ENCODE measurements around the gene RAPGEF3.

RAPGEF3 gene

GRCh38 chr12:47773062-47773857 lies 14.6 kb upstream of the RAPGEF3 start, which contains the start of gene SLC48A1:
SLC48A1 (plus strand) TSS chr12:47773238; CDS start chr12:47773305, 67 bp downstream.
- H2BK12ac ChIP-seq (ENCODE audit: low read length): no peak within 1 kb of the TSS
- peak within 1 kb of the TSS; percentile 91 for H2AFZ ChIP-seq (ENCODE audit: insufficient read depth, low read length, poor library complexity)
- H3K79me2 ChIP-seq (ENCODE audit: control insufficient read depth, insufficient read depth, low read length, poor library complexity): no peaks in the 10 kb centered on the region

GRCh38 chr12:47772738-47773061 lies 14.0 kb upstream of the RAPGEF3 start:
- H2BK5ac ChIP-seq (ENCODE audit: low read depth, low read length, poor library complexity): no peak overlapping the region
- H3K23ac ChIP-seq (ENCODE audit: low read length): no peak overlapping the region
- no peak overlapping the region for H2BK120ac ChIP-seq (ENCODE audit: insufficient read depth, low read length, poor library complexity)
- no peak for DNase-seq
- no peak overlapping the region for H3K4me3 ChIP-seq (ENCODE audit: low read depth, low read length)
- WGBS (ENCODE audit: extremely low coverage, insufficient coverage, insufficient read length): no CpG with 5 or more reads among the region's 17 CpGs
- H3K27me3 ChIP-seq (ENCODE audit: insufficient read depth, low read length): peaks cover 8% of the 10 kb centered on the region
- H3K4me1 ChIP-seq (ENCODE audit: control insufficient read depth in 1 of 2, insufficient read depth in 2 of 2, low read length in 2 of 2): peaks cover 17 to 32% of the 10 kb centered on the region in 2 experiments
- H2AK5ac ChIP-seq (ENCODE audit: low read length): no peak overlapping the region
- H3K9ac ChIP-seq (ENCODE audit: low read length): peak overlapping the region; percentile 70
- H3K9me3 ChIP-seq (ENCODE audit: insufficient read depth, low read depth, low read length): no peaks in the 10 kb centered on the region
- no peak overlapping the region for H3K27ac ChIP-seq (ENCODE audit: low read depth, low read length)
- no peak overlapping the region for H3K4ac ChIP-seq (ENCODE audit: low read depth, low read length)
- H4K8ac ChIP-seq (ENCODE audit: low read depth, low read length): peak overlapping the region; percentile 67
- no peak overlapping the region for H4K91ac ChIP-seq (ENCODE audit: low read depth, low read length)
- H3K18ac ChIP-seq (ENCODE audit: low read length): no peak overlapping the region
- H3K14ac ChIP-seq (ENCODE audit: low read length): no peak overlapping the region
- H3K79me1 ChIP-seq (ENCODE audit: low read length): peaks cover 19% of the 10 kb centered on the region
- peak overlapping the region; percentile 96 for H3K4me2 ChIP-seq (ENCODE audit: low read length)
- no peak overlapping the region for H2BK12ac ChIP-seq (ENCODE audit: low read length)
- H3K36me3 ChIP-seq (ENCODE audit: control insufficient read depth in 1 of 2, insufficient read depth in 2 of 2, low read length in 2 of 2): no peaks in the 10 kb centered on the region
- no peak overlapping the region for H2AFZ ChIP-seq (ENCODE audit: insufficient read depth, low read length, poor library complexity)
- H3K79me2 ChIP-seq (ENCODE audit: control insufficient read depth, insufficient read depth, low read length, poor library complexity): no peaks in the 10 kb centered on the region
- H4K12ac ChIP-seq (ENCODE audit: low read depth, low read length): no peak overlapping the region

More at GRCh38 chr12:47773062-47773857, 14.6 kb upstream of the RAPGEF3 start, which contains the start of gene SLC48A1:
- peak within 1 kb of the TSS; percentile 76 for H4K12ac ChIP-seq (ENCODE audit: low read depth, low read length)
- H3K14ac ChIP-seq (ENCODE audit: low read length): peak within 1 kb of the TSS; percentile 46
- H3K4me1 ChIP-seq (ENCODE audit: control insufficient read depth in 1 of 2, insufficient read depth in 2 of 2, low read length in 2 of 2): peaks cover 16 to 35% of the 10 kb centered on the region in 2 experiments
- H3K36me3 ChIP-seq (ENCODE audit: control insufficient read depth in 1 of 2, insufficient read depth in 2 of 2, low read length in 2 of 2): no peaks in the 10 kb centered on the region
- peak within 1 kb of the TSS; percentile 70 for H4K8ac ChIP-seq (ENCODE audit: low read depth, low read length)
- WGBS (ENCODE audit: extremely low coverage, insufficient coverage, insufficient read length): no CpG with 5 or more reads among the region's 106 CpGs
- H3K23ac ChIP-seq (ENCODE audit: low read length): peak within 1 kb of the TSS; percentile 41
- no peak within 1 kb of the TSS for H3K4ac ChIP-seq (ENCODE audit: low read depth, low read length)
- H2AK5ac ChIP-seq (ENCODE audit: low read length): no peak within 1 kb of the TSS
- peak within 1 kb of the TSS; percentile 70 for H3K9ac ChIP-seq (ENCODE audit: low read length)
- peak; percentile 64 to 82 for DNase-seq
- peak within 1 kb of the TSS; percentile 89 for H3K4me3 ChIP-seq (ENCODE audit: low read depth, low read length)
- H4K91ac ChIP-seq (ENCODE audit: low read depth, low read length): peak within 1 kb of the TSS; percentile 51
- no peak within 1 kb of the TSS for H3K27ac ChIP-seq (ENCODE audit: low read depth, low read length)
- H3K9me3 ChIP-seq (ENCODE audit: insufficient read depth, low read depth, low read length): no peaks in the 10 kb centered on the region
- peak within 1 kb of the TSS; percentile 56 for H3K18ac ChIP-seq (ENCODE audit: low read length)
- H2BK120ac ChIP-seq (ENCODE audit: insufficient read depth, low read length, poor library complexity): peak within 1 kb of the TSS; percentile 56
- H3K4me2 ChIP-seq (ENCODE audit: low read length): peak within 1 kb of the TSS; percentile 96
- H3K27me3 ChIP-seq (ENCODE audit: insufficient read depth, low read length): peaks cover 8% of the 10 kb centered on the region
- no peak within 1 kb of the TSS for H2BK5ac ChIP-seq (ENCODE audit: low read depth, low read length, poor library complexity)
- H3K79me1 ChIP-seq (ENCODE audit: low read length): peaks cover 17% of the 10 kb centered on the region

GRCh38 chr12:47772094-47772660 lies 13.5 kb upstream of the RAPGEF3 start:
- Histone ChIP-seq H3K4me3 (ENCODE audit: low read depth, low read length) (no peak overlapping the region), H3K14ac (ENCODE audit: low read length) (no peak overlapping the region), H2BK120ac (ENCODE audit: insufficient read depth, low read length, poor library complexity) (no peak overlapping the region), H2BK12ac (ENCODE audit: low read length) (no peak overlapping the region), H3K23ac (ENCODE audit: low read length) (no peak overlapping the region), H3K36me3 (ENCODE audit: control insufficient read depth in 1 of 2, insufficient read depth in 2 of 2, low read length in 2 of 2) (no peaks in the 10 kb centered on the region), H3K9ac (ENCODE audit: low read length) (no peak overlapping the region), H3K4ac (ENCODE audit: low read depth, low read length) (no peak overlapping the region), H2BK5ac (ENCODE audit: low read depth, low read length, poor library complexity) (no peak overlapping the region), H4K91ac (ENCODE audit: low read depth, low read length) (no peak overlapping the region), H3K27me3 (ENCODE audit: insufficient read depth, low read length) (peaks cover 8% of the 10 kb centered on the region), H3K4me1 (ENCODE audit: control insufficient read depth in 1 of 2, insufficient read depth in 2 of 2, low read length in 2 of 2) (peaks cover 16 to 28% of the 10 kb centered on the region in 2 experiments), H2AK5ac (ENCODE audit: low read length) (no peak overlapping the region), H4K8ac (ENCODE audit: low read depth, low read length) (no peak overlapping the region), H3K18ac (ENCODE audit: low read length) (no peak overlapping the region), H3K4me2 (ENCODE audit: low read length) (no peak overlapping the region), H3K9me3 (ENCODE audit: insufficient read depth, low read depth, low read length) (no peaks in the 10 kb centered on the region), H4K12ac (ENCODE audit: low read depth, low read length) (no peak overlapping the region), H2AFZ (ENCODE audit: insufficient read depth, low read length, poor library complexity) (no peak overlapping the region), H3K79me1 (ENCODE audit: low read length) (peaks cover 18% of the 10 kb centered on the region), H3K79me2 (ENCODE audit: control insufficient read depth, insufficient read depth, low read length, poor library complexity) (no peaks in the 10 kb centered on the region), H3K27ac (ENCODE audit: low read depth, low read length) (no peak overlapping the region)
- no CpG with 5 or more reads among the region's 13 CpGs for WGBS (ENCODE audit: extremely low coverage, insufficient coverage, insufficient read length)
- no peak for DNase-seq

- no peak overlapping the region for H4K8ac ChIP-seq (ENCODE audit: low read depth, low read length)
- WGBS (ENCODE audit: extremely low coverage, insufficient coverage, insufficient read length): no CpG with 5 or more reads among the region's 6 CpGs
- H2AK5ac ChIP-seq (ENCODE audit: low read length): no peak overlapping the region
- H3K27ac ChIP-seq (ENCODE audit: low read depth, low read length): no peak overlapping the region
- no peaks in the 10 kb centered on the region for H3K9me3 ChIP-seq (ENCODE audit: insufficient read depth, low read depth, low read length)
- H2BK12ac ChIP-seq (ENCODE audit: low read length): no peak overlapping the region
- H3K79me2 ChIP-seq (ENCODE audit: control insufficient read depth, insufficient read depth, low read length, poor library complexity): no peaks in the 10 kb centered on the region
- H3K14ac ChIP-seq (ENCODE audit: low read length): no peak overlapping the region
- H3K36me3 ChIP-seq (ENCODE audit: control insufficient read depth in 1 of 2, insufficient read depth in 2 of 2, low read length in 2 of 2): no peaks in the 10 kb centered on the region
- no peak for DNase-seq
- no peak overlapping the region for H2BK120ac ChIP-seq (ENCODE audit: insufficient read depth, low read length, poor library complexity)
- no peak overlapping the region for H4K12ac ChIP-seq (ENCODE audit: low read depth, low read length)
- H3K79me1 ChIP-seq (ENCODE audit: low read length): peaks cover 16% of the 10 kb centered on the region
- no peak overlapping the region for H3K4me3 ChIP-seq (ENCODE audit: low read depth, low read length)
- H4K91ac ChIP-seq (ENCODE audit: low read depth, low read length): no peak overlapping the region
- no peak overlapping the region for H3K4ac ChIP-seq (ENCODE audit: low read depth, low read length)
- no peak overlapping the region for H3K18ac ChIP-seq (ENCODE audit: low read length)
- no peak overlapping the region for H3K4me2 ChIP-seq (ENCODE audit: low read length)
- no peak overlapping the region for H2BK5ac ChIP-seq (ENCODE audit: low read depth, low read length, poor library complexity)
- peaks cover 8% of the 10 kb centered on the region for H3K27me3 ChIP-seq (ENCODE audit: insufficient read depth, low read length)
- no peak overlapping the region for H2AFZ ChIP-seq (ENCODE audit: insufficient read depth, low read length, poor library complexity)
- H3K23ac ChIP-seq (ENCODE audit: low read length): no peak overlapping the region
- peaks cover 16 to 24% of the 10 kb centered on the region in 2 experiments for H3K4me1 ChIP-seq (ENCODE audit: control insufficient read depth in 1 of 2, insufficient read depth in 2 of 2, low read length in 2 of 2)
- no peak overlapping the region for H3K9ac ChIP-seq (ENCODE audit: low read length)
These were observed 12.6 kb upstream of the RAPGEF3 start for GRCh38 chr12:47771304-47771703.

Measured in trophoblast cell (in vitro differentiated cells and primary cell).